GM19099 (cell line): Measurements from ENCODE around the gene IQSEC2.

ENCODE experiments used
- POLR2A ChIP-seq: IDR thresholded peaks from 3 replicates; pipeline ENCODE4 v1.6.1; 2011; ENCODE audit warnings: low read depth; ENCODE audit not compliant: insufficient read length; ENCODE audit errors: extremely low read depth

IQSEC2 gene

GRCh38 chrX:53223068-53223693 is 58.2 kb downstream of the IQSEC2 start:
- TF ChIP-seq POLR2A: no peak
